SK-N-SH (cell line): ENCODE data around the gene ETV6.
A peak's percentile ranks its signal among the peaks of the same experiment; 100 is the strongest.

Source experiments
- ELF1 ChIP-seq: IDR thresholded peaks from 2 replicates; pipeline ENCODE4 v1.4.0; 2012
- EZH2phosphoT487 ChIP-seq: fragments of 200-600 bp; sonication (generic); IDR thresholded peaks from 2 replicates; pipeline ENCODE4 v1.6.1; 2017; ENCODE audit warnings: low read depth, mixed run types, mild to moderate bottlenecking, antibody characterized with exemption, moderate library complexity, borderline replicate concordance
- MXI1 ChIP-seq: IDR thresholded peaks from 2 replicates; pipeline ENCODE4 v1.6.1; 2012; ENCODE audit warnings: mild to moderate bottlenecking, low read depth, low read length, improper control_type of control experiment
- POLR2AphosphoS5 ChIP-seq: IDR thresholded peaks from 2 replicates; pipeline ENCODE4 v1.6.1; 2012; ENCODE audit warnings: low read depth, low read length
- RAD21 ChIP-seq: IDR thresholded peaks from 2 replicates; pipeline ENCODE4 v1.6.1; 2012; ENCODE audit warnings: mild to moderate bottlenecking, low read length
- RCOR1 ChIP-seq: fragments of 150-350 bp; IDR thresholded peaks from 2 replicates; pipeline ENCODE4 v1.6.1; 2017; ENCODE audit warnings: antibody characterized with exemption, low read length
- SMC3 ChIP-seq: IDR thresholded peaks from 2 replicates; pipeline ENCODE4 v1.6.1; 2012; ENCODE audit warnings: low read depth, low read length, improper control_type of control experiment
- TAF1 ChIP-seq: IDR thresholded peaks from 2 replicates; pipeline ENCODE4 v1.6.1; 2012; ENCODE audit warnings: low read depth, mild to moderate bottlenecking, low read length, moderate library complexity, borderline replicate concordance
- TCF12 ChIP-seq: IDR thresholded peaks from 2 replicates; pipeline ENCODE4 v1.4.0; 2012
- YY1 ChIP-seq: IDR thresholded peaks from 2 replicates; pipeline ENCODE4 v1.4.0; 2012; ENCODE audit warnings: low read depth, mild to moderate bottlenecking
- TF ChIP-seq, protein P1 (sequence below): fragments of 200-600 bp; sonication (generic); IDR thresholded peaks from 2 replicates; pipeline ENCODE4 v1.6.1; 2017; ENCODE audit warnings: antibody characterized with exemption, mild to moderate bottlenecking, moderate library complexity
- TF ChIP-seq, protein P2 (sequence below): IDR thresholded peaks from 2 replicates; pipeline ENCODE4 v1.6.1; 2012; ENCODE audit warnings: mild to moderate bottlenecking, low read depth, low read length, moderate library complexity
- TF ChIP-seq, protein P3 (sequence below): IDR thresholded peaks from 2 replicates; pipeline ENCODE4 v1.4.0; 2012; ENCODE audit warnings: low read depth, borderline replicate concordance
- TF ChIP-seq, protein P4 (sequence below): fragments of 150-350 bp; IDR thresholded peaks from 2 replicates; pipeline ENCODE4 v1.6.1; 2016; ENCODE audit warnings: mild to moderate bottlenecking, low read depth, low read length

DNA sequence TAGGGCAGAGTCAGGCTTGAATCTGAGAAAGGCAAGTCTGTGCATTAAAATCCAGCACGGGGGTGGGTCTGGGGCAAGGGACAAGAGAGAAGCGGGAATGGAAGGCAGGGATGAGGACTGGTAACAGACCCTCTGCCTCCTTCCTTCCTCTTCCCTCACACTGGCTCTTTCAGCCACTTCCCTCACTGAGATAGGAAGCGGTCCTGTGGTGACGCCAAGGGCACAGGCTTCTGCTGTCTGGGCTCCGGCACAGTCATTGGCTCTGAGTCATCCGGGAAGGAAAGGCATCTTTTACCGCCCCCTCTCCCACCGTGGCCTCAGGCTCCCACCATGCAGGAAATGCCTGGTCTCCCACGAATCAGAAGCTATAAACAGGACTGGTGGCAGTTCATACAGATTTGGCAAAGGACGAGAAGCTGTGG is 70.2 kb downstream of the ETV6 start:
- TF ChIP-seq, protein P1, sequence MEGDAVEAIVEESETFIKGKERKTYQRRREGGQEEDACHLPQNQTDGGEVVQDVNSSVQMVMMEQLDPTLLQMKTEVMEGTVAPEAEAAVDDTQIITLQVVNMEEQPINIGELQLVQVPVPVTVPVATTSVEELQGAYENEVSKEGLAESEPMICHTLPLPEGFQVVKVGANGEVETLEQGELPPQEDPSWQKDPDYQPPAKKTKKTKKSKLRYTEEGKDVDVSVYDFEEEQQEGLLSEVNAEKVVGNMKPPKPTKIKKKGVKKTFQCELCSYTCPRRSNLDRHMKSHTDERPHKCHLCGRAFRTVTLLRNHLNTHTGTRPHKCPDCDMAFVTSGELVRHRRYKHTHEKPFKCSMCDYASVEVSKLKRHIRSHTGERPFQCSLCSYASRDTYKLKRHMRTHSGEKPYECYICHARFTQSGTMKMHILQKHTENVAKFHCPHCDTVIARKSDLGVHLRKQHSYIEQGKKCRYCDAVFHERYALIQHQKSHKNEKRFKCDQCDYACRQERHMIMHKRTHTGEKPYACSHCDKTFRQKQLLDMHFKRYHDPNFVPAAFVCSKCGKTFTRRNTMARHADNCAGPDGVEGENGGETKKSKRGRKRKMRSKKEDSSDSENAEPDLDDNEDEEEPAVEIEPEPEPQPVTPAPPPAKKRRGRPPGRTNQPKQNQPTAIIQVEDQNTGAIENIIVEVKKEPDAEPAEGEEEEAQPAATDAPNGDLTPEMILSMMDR: no peak
- TF ChIP-seq, protein P2, sequence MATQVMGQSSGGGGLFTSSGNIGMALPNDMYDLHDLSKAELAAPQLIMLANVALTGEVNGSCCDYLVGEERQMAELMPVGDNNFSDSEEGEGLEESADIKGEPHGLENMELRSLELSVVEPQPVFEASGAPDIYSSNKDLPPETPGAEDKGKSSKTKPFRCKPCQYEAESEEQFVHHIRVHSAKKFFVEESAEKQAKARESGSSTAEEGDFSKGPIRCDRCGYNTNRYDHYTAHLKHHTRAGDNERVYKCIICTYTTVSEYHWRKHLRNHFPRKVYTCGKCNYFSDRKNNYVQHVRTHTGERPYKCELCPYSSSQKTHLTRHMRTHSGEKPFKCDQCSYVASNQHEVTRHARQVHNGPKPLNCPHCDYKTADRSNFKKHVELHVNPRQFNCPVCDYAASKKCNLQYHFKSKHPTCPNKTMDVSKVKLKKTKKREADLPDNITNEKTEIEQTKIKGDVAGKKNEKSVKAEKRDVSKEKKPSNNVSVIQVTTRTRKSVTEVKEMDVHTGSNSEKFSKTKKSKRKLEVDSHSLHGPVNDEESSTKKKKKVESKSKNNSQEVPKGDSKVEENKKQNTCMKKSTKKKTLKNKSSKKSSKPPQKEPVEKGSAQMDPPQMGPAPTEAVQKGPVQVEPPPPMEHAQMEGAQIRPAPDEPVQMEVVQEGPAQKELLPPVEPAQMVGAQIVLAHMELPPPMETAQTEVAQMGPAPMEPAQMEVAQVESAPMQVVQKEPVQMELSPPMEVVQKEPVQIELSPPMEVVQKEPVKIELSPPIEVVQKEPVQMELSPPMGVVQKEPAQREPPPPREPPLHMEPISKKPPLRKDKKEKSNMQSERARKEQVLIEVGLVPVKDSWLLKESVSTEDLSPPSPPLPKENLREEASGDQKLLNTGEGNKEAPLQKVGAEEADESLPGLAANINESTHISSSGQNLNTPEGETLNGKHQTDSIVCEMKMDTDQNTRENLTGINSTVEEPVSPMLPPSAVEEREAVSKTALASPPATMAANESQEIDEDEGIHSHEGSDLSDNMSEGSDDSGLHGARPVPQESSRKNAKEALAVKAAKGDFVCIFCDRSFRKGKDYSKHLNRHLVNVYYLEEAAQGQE: no peak
- no peak for TF ChIP-seq EZH2phosphoT487
- TF ChIP-seq, protein P3, sequence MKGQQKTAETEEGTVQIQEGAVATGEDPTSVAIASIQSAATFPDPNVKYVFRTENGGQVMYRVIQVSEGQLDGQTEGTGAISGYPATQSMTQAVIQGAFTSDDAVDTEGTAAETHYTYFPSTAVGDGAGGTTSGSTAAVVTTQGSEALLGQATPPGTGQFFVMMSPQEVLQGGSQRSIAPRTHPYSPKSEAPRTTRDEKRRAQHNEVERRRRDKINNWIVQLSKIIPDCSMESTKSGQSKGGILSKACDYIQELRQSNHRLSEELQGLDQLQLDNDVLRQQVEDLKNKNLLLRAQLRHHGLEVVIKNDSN: no peak
- TF ChIP-seq ELF1: peak; percentile 66; the same call in 1 of the 2 replicates
- TF ChIP-seq YY1: no peak; the same call in 1 of the 2 replicates
- TF ChIP-seq POLR2AphosphoS5: peak; percentile 16; the same call in 1 of the 2 replicates
- no peak for TF ChIP-seq RAD21
- TF ChIP-seq, protein P4, sequence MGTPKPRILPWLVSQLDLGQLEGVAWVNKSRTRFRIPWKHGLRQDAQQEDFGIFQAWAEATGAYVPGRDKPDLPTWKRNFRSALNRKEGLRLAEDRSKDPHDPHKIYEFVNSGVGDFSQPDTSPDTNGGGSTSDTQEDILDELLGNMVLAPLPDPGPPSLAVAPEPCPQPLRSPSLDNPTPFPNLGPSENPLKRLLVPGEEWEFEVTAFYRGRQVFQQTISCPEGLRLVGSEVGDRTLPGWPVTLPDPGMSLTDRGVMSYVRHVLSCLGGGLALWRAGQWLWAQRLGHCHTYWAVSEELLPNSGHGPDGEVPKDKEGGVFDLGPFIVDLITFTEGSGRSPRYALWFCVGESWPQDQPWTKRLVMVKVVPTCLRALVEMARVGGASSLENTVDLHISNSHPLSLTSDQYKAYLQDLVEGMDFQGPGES: no peak
- no peak for TF ChIP-seq SMC3
- TF ChIP-seq TAF1: no peak
- TF ChIP-seq TCF12: peak; percentile 83
- TF ChIP-seq MXI1: no peak
- TF ChIP-seq RCOR1: no peak
